Glutamatergic neuron (in vitro differentiated cells): ENCODE results near the gene CD38. TPM values are rescaled to one million over a fixed set of nuclear protein-coding genes. Genes with fewer than 3 reads are reported as not detected.
"Not testable (repeated sequence)": the region's sequence is repeated elsewhere in the genome, so short reads cannot be mapped to it uniquely, and the experiment has no call there.

ENCODE experiments used
- DNase-seq: peaks from one replicate; pipeline ENCODE4 v3.0.0; 2022
- H3K27ac Mint-ChIP-seq: one replicate; pipeline ENCODE4 v1.8.0; 2020; ENCODE audit warnings: mild to moderate bottlenecking, mixed read lengths, inconsistent platforms; ENCODE audit not compliant: unreplicated experiment
- H3K27me3 Mint-ChIP-seq: one replicate; pipeline ENCODE4 v1.8.0; 2020; ENCODE audit warnings: mild to moderate bottlenecking, moderate library complexity, mixed read lengths, inconsistent platforms; ENCODE audit not compliant: unreplicated experiment
- H3K36me3 Mint-ChIP-seq: one replicate; pipeline ENCODE4 v1.8.0; 2020; ENCODE audit warnings: mild to moderate bottlenecking, mixed read lengths, inconsistent platforms; ENCODE audit not compliant: unreplicated experiment
- H3K4me1 Mint-ChIP-seq: one replicate; pipeline ENCODE4 v1.8.0; 2020; ENCODE audit warnings: mild to moderate bottlenecking, low read depth, mixed read lengths, inconsistent platforms; ENCODE audit not compliant: unreplicated experiment
- H3K4me3 Mint-ChIP-seq: one replicate; pipeline ENCODE4 v1.8.0; 2020; ENCODE audit warnings: mild to moderate bottlenecking, mixed read lengths, inconsistent platforms; ENCODE audit not compliant: unreplicated experiment
- H3K9me3 Mint-ChIP-seq: one replicate; pipeline ENCODE4 v1.8.0; 2020; ENCODE audit warnings: mild to moderate bottlenecking, moderate library complexity, mixed read lengths, inconsistent platforms; ENCODE audit not compliant: unreplicated experiment
- total RNA-seq: library from RNA; stranded (reverse); fragmentation: NEBNext Ultra II Directional; extraction: Animal tissue kit (Norgen Biotek cat#: 25700); gene quantifications from one replicate; pipeline ENCODE4 v1.2.1, GENCODE V29; 2021; ENCODE audit not compliant: unreplicated experiment
- TF ChIP-seq, protein P1 (sequence below): fragments of 200-600 bp; sonication (generic); IDR thresholded peaks from one replicate; pipeline ENCODE4 v1.5.0; 2021; ENCODE audit not compliant: partially characterized antibody, unreplicated experiment

Gene CD38
- total RNA-seq, 1 donor from 2014 or later: 0.37 TPM

DNA sequence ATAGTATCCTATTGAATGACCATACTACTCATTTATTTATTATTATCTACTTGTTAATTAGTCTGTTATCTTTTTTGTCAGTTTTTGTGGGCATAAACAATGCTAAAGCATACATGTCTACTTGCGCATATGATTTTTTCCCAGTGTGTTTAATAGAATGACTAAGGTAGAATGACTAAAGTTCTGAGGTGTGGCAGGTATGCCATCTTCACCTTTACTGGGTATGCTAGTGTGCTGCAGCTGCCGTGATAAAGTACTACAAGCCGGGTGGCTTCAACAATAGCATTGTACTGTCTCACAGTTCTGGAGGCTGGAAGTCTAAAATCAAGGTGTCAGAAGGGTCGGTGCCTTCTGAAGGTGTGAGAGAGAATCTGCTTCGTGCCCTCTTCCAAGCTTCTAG lies 19.2 kb downstream of the CD38 start:
- no peaks in the 10 kb centered on the region for H3K36me3 Mint-ChIP-seq
- no peak overlapping the region for H3K4me3 Mint-ChIP-seq

DNA sequence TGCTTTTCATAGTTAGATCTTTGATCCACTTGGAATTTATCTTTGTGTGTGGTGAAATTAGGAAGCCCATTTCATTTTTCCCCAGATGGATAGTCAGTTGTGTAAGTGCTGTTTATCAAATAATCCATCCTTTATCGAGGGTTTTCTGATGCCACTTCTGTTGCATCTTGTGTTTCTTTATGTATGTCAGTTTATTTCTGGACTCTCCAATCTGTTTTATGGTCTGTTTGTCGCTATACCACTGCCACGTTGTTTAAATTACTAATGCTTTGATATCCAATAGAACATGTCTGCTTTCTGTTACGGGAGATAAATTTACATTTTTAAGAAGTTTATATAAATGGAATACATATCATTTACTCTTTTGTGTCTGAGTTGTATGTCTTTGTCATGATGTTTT lies 21.0 kb downstream of the CD38 start:
- peaks cover 7% of the 10 kb centered on the region for H3K4me1 Mint-ChIP-seq
- no peak for DNase-seq
- no peaks in the 10 kb centered on the region for H3K9me3 Mint-ChIP-seq
- no peak overlapping the region for H3K27ac Mint-ChIP-seq
- H3K36me3 Mint-ChIP-seq: no peaks in the 10 kb centered on the region
- H3K27me3 Mint-ChIP-seq: no peaks in the 10 kb centered on the region
- TF ChIP-seq, protein P1, sequence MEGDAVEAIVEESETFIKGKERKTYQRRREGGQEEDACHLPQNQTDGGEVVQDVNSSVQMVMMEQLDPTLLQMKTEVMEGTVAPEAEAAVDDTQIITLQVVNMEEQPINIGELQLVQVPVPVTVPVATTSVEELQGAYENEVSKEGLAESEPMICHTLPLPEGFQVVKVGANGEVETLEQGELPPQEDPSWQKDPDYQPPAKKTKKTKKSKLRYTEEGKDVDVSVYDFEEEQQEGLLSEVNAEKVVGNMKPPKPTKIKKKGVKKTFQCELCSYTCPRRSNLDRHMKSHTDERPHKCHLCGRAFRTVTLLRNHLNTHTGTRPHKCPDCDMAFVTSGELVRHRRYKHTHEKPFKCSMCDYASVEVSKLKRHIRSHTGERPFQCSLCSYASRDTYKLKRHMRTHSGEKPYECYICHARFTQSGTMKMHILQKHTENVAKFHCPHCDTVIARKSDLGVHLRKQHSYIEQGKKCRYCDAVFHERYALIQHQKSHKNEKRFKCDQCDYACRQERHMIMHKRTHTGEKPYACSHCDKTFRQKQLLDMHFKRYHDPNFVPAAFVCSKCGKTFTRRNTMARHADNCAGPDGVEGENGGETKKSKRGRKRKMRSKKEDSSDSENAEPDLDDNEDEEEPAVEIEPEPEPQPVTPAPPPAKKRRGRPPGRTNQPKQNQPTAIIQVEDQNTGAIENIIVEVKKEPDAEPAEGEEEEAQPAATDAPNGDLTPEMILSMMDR: no peak
- no peak overlapping the region for H3K4me3 Mint-ChIP-seq

More for the DNA sequence above, 19.2 kb downstream of the CD38 start:
- Mint-ChIP-seq H3K27ac (no peak overlapping the region), H3K9me3 (peaks cover 7% of the 10 kb centered on the region), H3K4me1 (peaks cover 22% of the 10 kb centered on the region), H3K27me3 (peaks cover 3% of the 10 kb centered on the region)
- no peak for DNase-seq
- TF ChIP-seq, protein P1: no peak

- TF ChIP-seq, protein P1: no peak
Measured at GRCh38 chr4:15799701-15800100, 21.6 kb downstream of the CD38 start.

GRCh38 chr4:15802497-15802896 lies 24.4 kb downstream of the CD38 start:
- H3K36me3 Mint-ChIP-seq, H3K4me1 Mint-ChIP-seq, H3K4me3 Mint-ChIP-seq: not testable (repeated sequence)

More at GRCh38 chr4:15799701-15800100, 21.6 kb downstream of the CD38 start:
- DNase-seq: no peak
- H3K27me3 Mint-ChIP-seq: no peaks in the 10 kb centered on the region
- H3K4me1 Mint-ChIP-seq: peaks cover 4% of the 10 kb centered on the region
- no peaks in the 10 kb centered on the region for H3K9me3 Mint-ChIP-seq
- H3K27ac Mint-ChIP-seq: no peak overlapping the region
- no peak overlapping the region for H3K4me3 Mint-ChIP-seq
- H3K36me3 Mint-ChIP-seq: no peaks in the 10 kb centered on the region

DNA sequence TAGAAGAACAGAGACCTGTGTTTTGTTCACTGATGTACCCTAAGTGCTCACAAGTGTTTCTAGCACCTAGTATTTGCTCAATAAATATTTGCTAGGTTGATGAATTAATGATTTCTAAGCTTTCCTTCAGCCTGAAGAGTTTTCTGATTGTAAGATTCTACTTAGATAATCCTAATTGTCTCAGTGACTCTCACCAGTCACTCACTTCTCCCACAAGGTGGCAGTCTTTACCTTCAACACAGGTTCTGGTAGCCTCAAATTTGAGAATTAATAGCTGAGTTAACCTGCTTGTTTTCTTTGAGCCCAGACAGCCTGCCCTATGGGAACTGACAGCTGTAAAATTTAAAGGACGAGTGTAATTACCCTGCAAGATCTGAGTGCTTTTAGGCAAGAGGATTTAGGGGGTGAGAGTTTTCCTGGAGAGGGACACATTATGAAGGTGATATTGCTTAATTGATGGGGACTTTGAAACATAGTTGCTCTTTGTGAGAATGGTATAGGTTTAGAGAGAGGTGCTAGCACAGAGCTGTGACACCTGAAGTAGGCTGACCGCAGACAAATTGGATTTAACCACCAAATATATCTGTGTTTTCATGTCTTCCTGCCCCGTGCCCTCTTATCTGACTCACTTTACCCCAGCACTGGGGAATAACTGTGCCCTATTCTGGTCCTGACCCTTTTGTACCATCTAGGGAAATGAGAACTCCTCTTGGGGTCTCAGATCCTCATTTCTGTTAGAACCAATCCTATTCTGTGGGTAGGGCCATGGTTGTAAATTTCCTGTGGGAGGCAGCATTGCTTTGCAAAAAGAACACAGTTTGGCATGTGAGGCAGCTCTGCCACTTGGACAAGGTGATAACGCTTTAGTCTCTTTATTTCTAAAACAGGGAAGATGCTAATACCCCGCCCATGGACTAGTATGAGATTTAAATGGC lies 27.7 kb downstream of the CD38 start:
- H3K36me3 Mint-ChIP-seq: no peaks in the 10 kb centered on the region
- no peaks in the 10 kb centered on the region for H3K9me3 Mint-ChIP-seq
- peak overlapping the region; percentile 15 for H3K27ac Mint-ChIP-seq
- TF ChIP-seq, protein P1: peak; percentile 70
- H3K27me3 Mint-ChIP-seq: peaks cover 2% of the 10 kb centered on the region
- H3K4me3 Mint-ChIP-seq: no peak overlapping the region
- DNase-seq: no peak
- no peaks in the 10 kb centered on the region for H3K4me1 Mint-ChIP-seq

More at GRCh38 chr4:15802497-15802896, 24.4 kb downstream of the CD38 start:
- not testable (repeated sequence) for H3K9me3 Mint-ChIP-seq, H3K27ac Mint-ChIP-seq, DNase-seq, H3K27me3 Mint-ChIP-seq
